OCI-LY1 (cell line): ENCODE results near the gene IFNGR1.

ENCODE experiments used
- H2AFZ ChIP-seq: fragments of 200-600 bp; sonication (generic), shearing (Covaris generic); 2 replicates; pipeline ENCODE4 v1.6.0; 2014; ENCODE audit warnings: antibody characterized with exemption, mild to moderate bottlenecking, low read length
- H3F3A ChIP-seq: fragments of 200-600 bp; sonication (generic), shearing (Covaris generic); 2 replicates; pipeline ENCODE4 v1.6.0; 2014; ENCODE audit warnings: mild to moderate bottlenecking, antibody characterized with exemption, low read length, moderate library complexity; ENCODE audit not compliant: insufficient read depth
- H3K27ac ChIP-seq: fragments of 200-600 bp; sonication (generic); 2 replicates; pipeline ENCODE4 v1.5.1; 2014; ENCODE audit warnings: low read length, mixed run types, mild to moderate bottlenecking, low read depth; ENCODE audit not compliant: poor library complexity, severe bottlenecking
- H3K27me3 ChIP-seq: fragments of 200-600 bp; sonication (generic); 2 replicates; pipeline ENCODE4 v1.6.0; 2014; ENCODE audit warnings: antibody characterized with exemption, mild to moderate bottlenecking, low read length, moderate library complexity; ENCODE audit not compliant: insufficient read depth
- H3K36me3 ChIP-seq: fragments of 200-600 bp; sonication (generic); 2 replicates; pipeline ENCODE4 v1.6.1; 2014; ENCODE audit warnings: mild to moderate bottlenecking, antibody characterized with exemption, low read length, moderate library complexity, mixed read lengths; ENCODE audit not compliant: insufficient read depth
- H3K4me1 ChIP-seq: fragments of 200-600 bp; sonication (generic); 2 replicates; pipeline ENCODE4 v1.5.1; 2014; ENCODE audit warnings: mild to moderate bottlenecking, low read length, moderate library complexity; ENCODE audit not compliant: insufficient read depth, severe bottlenecking
- H3K4me2 ChIP-seq: fragments of 200-600 bp; sonication (generic), shearing (Covaris generic); 2 replicates; pipeline ENCODE4 v1.6.1; 2014; ENCODE audit warnings: low read length
- H3K4me3 ChIP-seq: fragments of 200-600 bp; sonication (generic); 2 replicates; pipeline ENCODE4 v1.5.1; 2014; ENCODE audit warnings: low read length, low read depth, mild to moderate bottlenecking, mixed read lengths; ENCODE audit not compliant: poor library complexity, severe bottlenecking
- H3K79me2 ChIP-seq: fragments of 200-600 bp; shearing (Covaris generic); 2 replicates; pipeline ENCODE4 v1.6.1; 2016; ENCODE audit warnings: mixed run types, low read length, mixed read lengths; ENCODE audit not compliant: insufficient read depth
- H3K9ac ChIP-seq: fragments of 200-600 bp; sonication (generic), shearing (Covaris generic); 2 replicates; pipeline ENCODE4 v1.6.1; 2014; ENCODE audit warnings: mild to moderate bottlenecking, low read length, mixed read lengths
- H3K9me2 ChIP-seq: fragments of 200-600 bp; sonication (generic), shearing (Covaris generic); 2 replicates; pipeline ENCODE4 v1.6.1; 2014; ENCODE audit warnings: low read depth, mild to moderate bottlenecking, low read length, mixed read lengths
- H3K9me3 ChIP-seq: fragments of 200-600 bp; shearing (Covaris generic); 2 replicates; pipeline ENCODE4 v1.6.1; 2014; ENCODE audit warnings: low read length, mixed read lengths
- H4K20me1 ChIP-seq: fragments of 200-600 bp; sonication (generic), shearing (Covaris generic); 2 replicates; pipeline ENCODE4 v1.6.0; 2016; ENCODE audit warnings: mild to moderate bottlenecking, low read length; ENCODE audit not compliant: insufficient read depth
- EZH2 ChIP-seq: fragments of 200-600 bp; sonication (generic), shearing (Covaris generic); IDR thresholded peaks from 2 replicates; pipeline ENCODE4 v1.8.0; 2017; ENCODE audit warnings: borderline replicate concordance, mixed run types, mild to moderate bottlenecking, antibody characterized with exemption, low read length, moderate library complexity, mixed read lengths
- TF ChIP-seq, protein P1 (sequence below): fragments of 200-600 bp; sonication (generic), shearing (Covaris generic); IDR thresholded peaks from 2 replicates; pipeline ENCODE4 v1.5.1; 2017; ENCODE audit warnings: mild to moderate bottlenecking, antibody characterized with exemption, low read length, moderate library complexity, mixed read lengths

IFNGR1 gene

DNA sequence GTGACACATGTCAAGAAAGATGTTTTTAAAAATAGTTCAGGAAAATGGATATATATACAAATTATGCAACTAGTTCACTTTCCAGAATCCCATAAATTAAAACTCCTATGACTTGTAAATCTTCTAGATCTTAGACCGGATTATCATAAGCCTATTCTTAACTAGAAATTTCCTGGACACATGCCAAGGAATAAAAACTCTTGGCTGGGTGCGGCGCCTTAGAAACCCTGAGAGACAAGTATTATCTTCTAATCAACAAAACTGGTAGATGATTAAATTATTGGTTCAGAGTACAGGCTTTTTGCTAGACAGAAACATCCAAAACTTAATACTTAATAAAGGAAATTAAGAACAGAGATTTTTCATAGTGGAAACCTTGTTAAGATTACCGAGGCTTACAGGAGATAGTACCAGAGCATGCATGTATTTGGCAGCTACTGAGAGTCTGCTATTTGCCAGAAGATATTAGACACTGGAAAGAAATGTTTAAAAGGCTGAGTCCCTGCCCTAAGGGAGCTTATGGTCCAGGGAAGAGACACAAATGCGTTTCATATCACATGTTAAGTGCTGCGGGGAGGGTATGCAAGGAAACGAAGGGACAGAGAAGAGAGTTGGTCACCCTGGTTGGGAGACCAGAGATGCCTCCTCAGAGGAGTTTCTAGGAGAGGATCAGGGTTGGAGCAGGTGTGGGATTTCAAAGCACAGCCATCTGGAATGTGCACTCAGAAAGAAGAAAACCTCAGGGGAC, 46.5 kb upstream of the IFNGR1 start:
- Histone ChIP-seq H3K27ac (no peak overlapping the region), H3F3A (0 out of 2 replicates have a peak, but pooled peaks cover 2% of the 10 kb centered on the region), H3K9me3 (no peaks in the 10 kb centered on the region), H2AFZ (no peak overlapping the region), H3K36me3 (no peaks in the 10 kb centered on the region), H3K4me3 (no peak overlapping the region), H3K4me2 (no peak overlapping the region), H3K4me1 (no peaks in the 10 kb centered on the region), H3K79me2 (no peaks in the 10 kb centered on the region), H3K9me2 (no peaks in the 10 kb centered on the region), H3K27me3 (no peaks in the 10 kb centered on the region), H3K9ac (no peak overlapping the region), H4K20me1 (no peaks in the 10 kb centered on the region)
- no peak for TF ChIP-seq EZH2
- TF ChIP-seq, protein P1, sequence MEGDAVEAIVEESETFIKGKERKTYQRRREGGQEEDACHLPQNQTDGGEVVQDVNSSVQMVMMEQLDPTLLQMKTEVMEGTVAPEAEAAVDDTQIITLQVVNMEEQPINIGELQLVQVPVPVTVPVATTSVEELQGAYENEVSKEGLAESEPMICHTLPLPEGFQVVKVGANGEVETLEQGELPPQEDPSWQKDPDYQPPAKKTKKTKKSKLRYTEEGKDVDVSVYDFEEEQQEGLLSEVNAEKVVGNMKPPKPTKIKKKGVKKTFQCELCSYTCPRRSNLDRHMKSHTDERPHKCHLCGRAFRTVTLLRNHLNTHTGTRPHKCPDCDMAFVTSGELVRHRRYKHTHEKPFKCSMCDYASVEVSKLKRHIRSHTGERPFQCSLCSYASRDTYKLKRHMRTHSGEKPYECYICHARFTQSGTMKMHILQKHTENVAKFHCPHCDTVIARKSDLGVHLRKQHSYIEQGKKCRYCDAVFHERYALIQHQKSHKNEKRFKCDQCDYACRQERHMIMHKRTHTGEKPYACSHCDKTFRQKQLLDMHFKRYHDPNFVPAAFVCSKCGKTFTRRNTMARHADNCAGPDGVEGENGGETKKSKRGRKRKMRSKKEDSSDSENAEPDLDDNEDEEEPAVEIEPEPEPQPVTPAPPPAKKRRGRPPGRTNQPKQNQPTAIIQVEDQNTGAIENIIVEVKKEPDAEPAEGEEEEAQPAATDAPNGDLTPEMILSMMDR: no peak

DNA sequence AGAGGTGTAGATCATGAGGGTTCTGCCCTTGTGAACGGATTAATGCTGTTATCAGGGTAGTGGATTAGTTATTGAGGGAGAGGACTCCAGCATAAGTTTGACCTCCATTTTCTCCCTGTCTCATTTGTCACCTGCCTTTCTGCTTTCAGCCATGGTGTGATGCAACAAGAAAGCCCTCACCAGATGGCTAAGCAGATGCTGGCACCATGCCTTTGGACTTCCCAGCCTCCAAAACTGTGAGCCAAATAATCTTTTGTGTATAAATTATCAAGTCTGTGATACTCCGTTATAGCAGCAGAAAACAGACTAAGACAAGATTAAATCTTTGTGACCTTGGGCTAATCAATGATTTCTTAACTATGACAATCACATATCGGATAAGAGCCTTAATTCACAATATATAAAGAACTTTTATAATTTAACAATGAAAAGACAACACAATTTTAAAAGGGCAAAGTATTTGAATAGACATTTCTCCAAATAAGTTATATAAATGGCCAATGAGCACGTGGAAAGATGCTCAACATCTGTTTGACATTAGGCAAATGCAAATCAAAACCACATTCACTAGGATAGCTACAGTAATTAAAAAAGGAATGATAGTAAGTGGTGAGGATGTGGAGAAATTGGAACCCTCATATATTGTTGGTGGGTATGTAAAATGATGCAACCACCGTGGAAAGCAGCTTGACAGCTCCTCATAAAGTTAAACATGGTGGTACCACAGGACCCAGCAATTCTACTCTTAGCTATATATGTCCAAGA, 45.3 kb upstream of the IFNGR1 start:
- Histone ChIP-seq H3K27me3 (no peaks in the 10 kb centered on the region), H3K36me3 (no peaks in the 10 kb centered on the region), H3K4me2 (no peak overlapping the region), H3F3A (0 out of 2 replicates have a peak, but pooled peaks cover 2% of the 10 kb centered on the region), H3K4me3 (no peak overlapping the region), H3K9ac (no peak overlapping the region), H3K27ac (no peak overlapping the region), H3K79me2 (no peaks in the 10 kb centered on the region), H2AFZ (no peak overlapping the region), H3K4me1 (no peaks in the 10 kb centered on the region), H3K9me2 (no peaks in the 10 kb centered on the region), H3K9me3 (no peaks in the 10 kb centered on the region), H4K20me1 (no peaks in the 10 kb centered on the region)
- TF ChIP-seq, protein P1: no peak
- no peak for TF ChIP-seq EZH2

DNA sequence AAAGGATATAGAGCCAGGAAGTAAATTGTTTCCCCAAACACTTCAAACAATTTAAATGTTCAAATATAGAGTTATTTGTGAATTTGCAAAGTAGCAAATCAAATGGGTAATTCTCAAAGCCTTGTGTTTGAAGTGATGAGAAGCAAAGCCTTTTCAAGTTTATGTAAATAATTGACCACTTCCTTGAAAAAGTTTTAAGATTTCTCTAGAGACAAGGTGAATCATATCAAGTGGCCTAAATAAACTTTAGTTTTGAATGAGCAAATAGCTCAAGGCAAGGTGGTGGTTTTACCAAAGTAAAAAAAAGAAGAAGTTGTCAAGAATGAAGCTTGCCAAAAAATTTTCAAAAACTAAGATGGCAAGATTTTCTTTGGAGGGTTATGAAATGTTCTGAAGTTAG, 42.6 kb upstream of the IFNGR1 start:
- no peak overlapping the region for H3K4me3 ChIP-seq
- no peak overlapping the region for H3K4me2 ChIP-seq
- H3K9me2 ChIP-seq: no peaks in the 10 kb centered on the region
- no peak for TF ChIP-seq EZH2
- TF ChIP-seq, protein P1: no peak
- no peak overlapping the region for H2AFZ ChIP-seq
- H3K79me2 ChIP-seq: no peaks in the 10 kb centered on the region
- H3F3A ChIP-seq: 0 out of 2 replicates have a peak, but pooled peaks cover 2% of the 10 kb centered on the region
- no peak overlapping the region for H3K27ac ChIP-seq
- H3K4me1 ChIP-seq: no peaks in the 10 kb centered on the region
- no peaks in the 10 kb centered on the region for H3K36me3 ChIP-seq
- H3K9ac ChIP-seq: no peak overlapping the region
- H3K9me3 ChIP-seq: no peaks in the 10 kb centered on the region
- no peaks in the 10 kb centered on the region for H4K20me1 ChIP-seq
- H3K27me3 ChIP-seq: no peaks in the 10 kb centered on the region
